Glomerular visceral epithelial cell (primary cell): ENCODE data around the gene CGB5.

Experiments
- DNase-seq: peaks from one replicate; pipeline ENCODE4 v3.0.0-alpha.2; 2016; ENCODE audit errors: extremely low spot score

The CGB5 gene

DNA sequence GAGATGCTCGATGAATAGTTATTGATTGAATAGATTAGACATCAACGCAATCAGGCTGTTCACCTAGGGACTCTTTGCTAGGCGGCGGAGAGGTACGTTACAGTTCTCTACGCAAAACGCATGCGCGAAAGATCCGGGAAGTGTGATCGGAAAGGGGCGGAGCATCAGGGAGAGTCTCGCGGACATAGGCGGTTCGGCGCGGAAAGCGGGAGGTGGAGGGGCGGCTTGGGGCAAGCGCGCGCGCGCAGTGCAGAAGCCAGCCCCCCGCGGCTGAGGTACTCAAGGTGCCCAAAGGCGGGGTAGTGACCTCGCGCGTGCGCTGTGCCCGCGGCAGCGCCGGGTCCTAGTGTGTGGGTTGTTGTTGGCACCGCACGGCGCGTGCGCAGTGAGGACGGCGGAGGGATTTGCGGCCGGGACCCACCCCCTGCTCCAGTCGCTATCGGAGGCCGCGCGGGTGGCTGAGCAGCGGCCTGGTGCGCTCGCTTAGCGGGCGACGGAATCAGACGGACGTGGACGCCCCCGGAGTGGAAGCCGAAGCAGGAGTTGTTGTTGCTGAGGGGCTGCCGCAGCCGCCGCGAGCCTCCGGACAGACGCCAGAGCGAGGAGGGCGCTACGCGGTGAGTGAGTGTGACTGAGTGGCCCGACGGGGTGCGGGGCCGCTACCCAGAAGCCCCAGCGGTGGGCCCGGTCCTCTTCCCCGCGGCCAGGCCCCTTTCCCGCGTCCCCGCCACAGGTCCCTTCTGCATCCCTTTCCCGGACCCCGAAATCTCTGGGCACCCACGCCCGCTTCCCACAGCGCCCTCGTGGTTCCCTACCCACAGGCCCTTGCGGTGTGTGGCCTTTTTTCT is 41.6 kb downstream of the CGB5 start, which contains the start of gene SNRNP70:
SNRNP70 (plus strand) TSS at position 432 of the 848 bp plus-strand sequence. CDS start 964 bp downstream, outside the sequence.
- DNase-seq: peak; percentile 100

DNA sequence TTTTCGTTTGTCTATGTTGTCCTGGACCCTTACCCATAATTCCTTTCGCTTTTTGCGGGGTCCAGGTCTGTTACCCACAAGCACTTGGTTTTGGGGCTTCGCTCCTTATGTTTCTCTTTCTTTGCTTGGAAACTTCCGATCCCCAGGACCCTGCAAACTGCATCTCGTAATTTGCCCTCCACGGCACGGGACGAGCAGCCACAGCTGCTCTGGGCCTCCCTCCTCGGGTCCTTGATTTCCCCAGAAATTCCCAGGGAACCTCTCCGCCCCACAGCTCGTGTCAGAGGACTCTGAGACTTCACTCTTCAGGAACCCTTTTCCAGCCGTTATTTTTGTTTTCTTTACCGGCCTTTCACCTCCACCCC is 42.2 kb downstream of the CGB5 start:
- no peak for DNase-seq

DNA sequence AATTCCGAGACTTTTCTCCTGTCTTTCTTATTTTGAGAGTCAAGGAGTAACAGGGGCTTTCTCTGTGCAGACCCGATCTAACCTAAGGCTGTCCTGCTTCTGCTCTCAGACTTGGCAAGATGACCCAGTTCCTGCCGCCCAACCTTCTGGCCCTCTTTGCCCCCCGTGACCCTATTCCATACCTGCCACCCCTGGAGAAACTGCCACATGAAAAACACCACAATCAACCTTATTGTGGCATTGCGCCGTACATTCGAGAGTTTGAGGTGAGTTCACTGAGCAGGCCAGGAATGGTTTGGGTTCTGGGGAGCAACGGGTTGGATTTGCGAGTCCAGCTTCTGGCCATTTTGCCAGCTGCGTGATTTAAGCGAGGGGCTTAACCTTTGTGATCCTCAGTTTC is 42.6 kb downstream of the CGB5 start:
- no peak for DNase-seq

DNA sequence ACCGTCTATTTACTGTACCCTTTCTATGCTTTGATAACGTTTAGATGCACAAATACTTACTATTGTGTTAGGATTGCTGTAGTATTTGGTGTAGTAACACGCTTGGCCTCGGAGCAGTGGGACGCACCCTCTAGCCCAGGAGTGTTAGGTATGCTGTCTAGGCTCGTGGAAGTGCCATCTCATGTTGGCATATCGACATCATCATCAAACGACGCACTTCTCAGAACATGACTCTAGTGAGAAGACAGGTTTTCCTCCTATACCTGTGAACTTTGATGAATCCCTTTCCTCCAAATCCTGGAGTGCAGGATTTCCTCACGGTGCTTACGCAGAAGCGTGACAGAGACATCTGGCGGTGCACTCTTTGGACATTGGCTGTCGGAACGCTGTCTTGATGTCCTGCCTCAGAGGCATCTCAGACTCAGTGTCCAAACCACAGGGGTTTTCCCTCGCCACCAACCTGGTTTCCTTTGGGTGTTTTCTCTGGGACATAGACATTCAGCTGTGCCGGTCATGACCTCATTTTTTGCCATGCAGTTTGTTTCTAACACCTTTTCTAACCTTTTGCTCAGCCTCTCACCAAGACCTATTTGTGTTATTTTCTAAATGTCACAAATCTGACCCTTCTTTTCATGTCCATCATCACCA is 47.9 kb downstream of the CGB5 start:
- DNase-seq: no peak

DNA sequence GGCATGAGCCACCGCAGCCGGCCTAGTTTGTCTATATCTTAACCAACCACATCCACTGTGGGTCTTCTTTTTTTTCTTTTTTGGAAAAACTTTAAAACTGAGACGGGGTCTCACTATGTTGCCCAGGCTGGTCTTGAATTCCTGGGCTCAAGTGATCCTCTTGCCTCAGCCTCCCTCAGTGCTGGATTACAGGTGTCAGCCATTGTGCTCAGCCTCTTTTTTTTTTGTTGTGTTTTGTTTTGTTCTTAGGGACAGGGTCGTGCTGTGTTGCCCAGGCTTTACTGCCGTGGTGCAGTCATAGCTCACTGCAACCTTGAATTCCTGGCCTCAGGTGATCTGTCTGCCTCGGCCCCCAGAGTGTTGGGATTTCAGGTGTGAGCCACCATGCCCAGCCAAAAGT is 49.0 kb downstream of the CGB5 start:
- DNase-seq: no peak
